Right lobe of liver (tissue), 6 donors: ENCODE results near the gene ZNF304. TPM values are rescaled to one million over a fixed set of nuclear protein-coding genes. Genes with fewer than 3 reads are reported as not detected.
A peak's percentile ranks its signal among the peaks of the same experiment; 100 is the strongest.

Experiments
- ATAC-seq, 4 donors: fragments of 200-7000 bp; cut with Tn5 transposase; one replicate each; pipeline ENCODE4 v1.9.1; 2020; ENCODE audit warnings: mild to moderate bottlenecking in 4 of 4, moderate library complexity in 4 of 4
- DNase-seq, 3 donors: peaks; one replicate each; pipeline ENCODE4 v3.0.0-alpha.2; 2020
- H3K27ac ChIP-seq, 3 donors: fragments of 200-600 bp; one replicate each; pipeline ENCODE4 v1.8.0; 2022
- H3K27me3 ChIP-seq, 2 donors: fragments of 200-600 bp; one replicate each; pipeline ENCODE4 v1.8.0; 2022
- H3K36me3 ChIP-seq, 4 donors: fragments of 200-600 bp; sonication (generic) in 1 of 4; one replicate each; pipeline versions ENCODE4 v1.5.1 to v1.8.0; 2017 to 2022; ENCODE audit warnings: control low read depth in 1 of 4
- H3K4me1 ChIP-seq, 4 donors: fragments of 200-600 bp; sonication (generic) in 1 of 4; one replicate each; pipeline versions ENCODE4 v1.5.1 to v1.8.0; 2017 to 2022; ENCODE audit warnings: control low read depth in 1 of 4
- H3K4me3 ChIP-seq, 3 donors: fragments of 200-600 bp; one replicate each; pipeline ENCODE4 v1.8.0; 2022
- H3K9me3 ChIP-seq, 4 donors: fragments of 200-600 bp; sonication (generic) in 1 of 4; one replicate each; pipeline versions ENCODE4 v1.5.1 to v1.8.0; 2017 to 2022; ENCODE audit warnings: control low read depth in 1 of 4
- CTCF ChIP-seq, 4 donors: fragments of 200-600 bp in 3 of 4; fragments of 450-650 bp in 1 of 4; IDR thresholded peaks; one replicate each; pipeline versions ENCODE4 v1.5.1 to v1.8.0; 2016 to 2022; ENCODE audit warnings: antibody characterized with exemption in 4 of 4, mild to moderate bottlenecking in 2 of 4
- POLR2A ChIP-seq: fragments of 450-650 bp; IDR thresholded peaks from one replicate; pipeline ENCODE4 v1.6.1; 2017; ENCODE audit warnings: antibody characterized with exemption, mild to moderate bottlenecking
- WGBS: methylation state at CpG from one replicate; pipeline ENCODE4 v1.1.6; 2018; ENCODE audit warnings: low coverage, low lambda C conversion rate; ENCODE audit not compliant: insufficient coverage; ENCODE audit errors: missing lambda C conversion rate; 5-methylcytosine and 5-hydroxymethylcytosine counted together
- intact Hi-C, 2 donors: fragments of 100-400 bp; cut with DNase I; formaldehyde crosslinking; loops; one replicate each; pipeline versions ENCODE4 v1.11.2 to v1.14.1; 2022
- total RNA-seq, 6 experiments: library from RNA; depleted of rRNA in 2 of 6; stranded (reverse); fragments of >200 nt in 2 of 6; fragmentation: NEBNext Ultra II Directional in 3 of 6; extraction: Animal tissue kit (Norgen Biotek cat#: 25700) in 3 of 6; gene quantifications; one replicate each; pipeline versions ENCODE4 v1.1.0 to v1.2.4, GENCODE V29; 2016 to 2023
- donor health status: DM: no; HTN: yes; CAD: no.
- donor health status: DM: no; HTN: no; CAD: no.
- donor health status: DM: no; HTN: no; CAD: no.
- donor health status: DM: no; HTN: yes; CAD: no.
- donor health status: DM: no; HTN: yes; CAD: no.

The ZNF304 gene
- total RNA-seq, 6 experiments from 2014 or later = 1.5 to 2.8 (median 2.1) TPM

GRCh38 chr19:57320180-57321084, 30.6 kb upstream of the ZNF304 start, which contains the start of gene ZNF543:
ZNF543 (plus strand) TSS chr19:57320472; CDS start chr19:57320854, 382 bp downstream.
- H3K27ac ChIP-seq = peak within 1 kb of the TSS; percentile 58 to 81 (median 71)
- H3K9me3 ChIP-seq = no peaks in the 10 kb centered on the region
- intact Hi-C loops = no loop called here
- H3K4me3 ChIP-seq = peak within 1 kb of the TSS; percentile 59 to 87 (median 77)
- peak; percentile 99 to 100 (median 100) for ATAC-seq
- TF ChIP-seq CTCF (IDR thresholded peaks at IDR 0.05) (no peak), POLR2A (peak; percentile 75)
- peaks cover 0 to 19% (median 3%) of the 10 kb centered on the region in 4 donors for H3K36me3 ChIP-seq
- H3K4me1 ChIP-seq = peaks cover 0 to 15% (median 0%) of the 10 kb centered on the region in 4 donors
- WGBS = 2% methylated on average over 20 of the region's 71 CpGs
- DNase-seq = peak; percentile 95 to 97 (median 96)
- H3K27me3 ChIP-seq = no peaks in the 10 kb centered on the region

GRCh38 chr19:57321116-57321515, 30.0 kb upstream of the ZNF304 start:
- no peaks in the 10 kb centered on the region for H3K27me3 ChIP-seq
- 49% methylated on average over 8 of the region's 8 CpGs for WGBS
- ATAC-seq = no peak
- no peak for DNase-seq
- H3K4me1 ChIP-seq = peaks cover 0 to 15% (median 0%) of the 10 kb centered on the region in 4 donors
- H3K4me3 ChIP-seq = peak overlapping the region; percentile 59 to 87 (median 77)
- H3K9me3 ChIP-seq = no peaks in the 10 kb centered on the region
- intact Hi-C loops = no loop called here
- peaks cover 0 to 26% (median 5%) of the 10 kb centered on the region in 4 donors for H3K36me3 ChIP-seq
- no peak for TF ChIP-seq CTCF (IDR thresholded peaks at IDR 0.05)
- TF ChIP-seq POLR2A = no peak
- H3K27ac ChIP-seq = no peak overlapping the region

- no peak for ATAC-seq
- TF ChIP-seq POLR2A (no peak), CTCF (IDR thresholded peaks at IDR 0.05) (no peak)
- Histone ChIP-seq H3K4me3 (no peak overlapping the region), H3K27me3 (no peaks in the 10 kb centered on the region), H3K9me3 (no peaks in the 10 kb centered on the region), H3K36me3 (peaks cover 0 to 32% (median 9%) of the 10 kb centered on the region in 4 donors), H3K27ac (no peak overlapping the region), H3K4me1 (peaks cover 0 to 15% (median 0%) of the 10 kb centered on the region in 4 donors)
- intact Hi-C loops = no loop called here
- 83% methylated on average over 1 of the region's 3 CpGs for WGBS
- no peak for DNase-seq
These were observed 29.3 kb upstream of the ZNF304 start for GRCh38 chr19:57321751-57322150.

- TF ChIP-seq POLR2A (no peak), CTCF (IDR thresholded peaks at IDR 0.05) (no peak)
- Histone ChIP-seq H3K4me1 (peaks cover 0 to 9% (median 0%) of the 10 kb centered on the region in 4 donors), H3K9me3 (peaks cover 0 to 8% (median 0%) of the 10 kb centered on the region in 4 donors), H3K27me3 (no peaks in the 10 kb centered on the region), H3K36me3 (peaks cover 0 to 56% (median 32%) of the 10 kb centered on the region in 4 donors), H3K4me3 (no peak overlapping the region), H3K27ac (no peak overlapping the region)
- DNase-seq = no peak
- ATAC-seq = no peak
- intact Hi-C loops = no loop called here
These were observed 26.1 kb upstream of the ZNF304 start for GRCh38 chr19:57324992-57325391.
